Stimulated activated CD8-positive, alpha-beta memory T cell treated with anti-CD3 and anti-CD28 coated beads, Interleukin-2, amount 100 ng/mL, for 48 hours (primary cell): ENCODE data around the gene PABPN1L.
A peak's percentile ranks its signal among the peaks of the same experiment; 100 is the strongest.

ENCODE experiments used
- DNase-seq, 2 donors: peaks; one replicate each; pipeline ENCODE4 v3.0.0-alpha.2; 2020; ENCODE audit warnings: low read depth in 2 of 2

Gene PABPN1L

DNA sequence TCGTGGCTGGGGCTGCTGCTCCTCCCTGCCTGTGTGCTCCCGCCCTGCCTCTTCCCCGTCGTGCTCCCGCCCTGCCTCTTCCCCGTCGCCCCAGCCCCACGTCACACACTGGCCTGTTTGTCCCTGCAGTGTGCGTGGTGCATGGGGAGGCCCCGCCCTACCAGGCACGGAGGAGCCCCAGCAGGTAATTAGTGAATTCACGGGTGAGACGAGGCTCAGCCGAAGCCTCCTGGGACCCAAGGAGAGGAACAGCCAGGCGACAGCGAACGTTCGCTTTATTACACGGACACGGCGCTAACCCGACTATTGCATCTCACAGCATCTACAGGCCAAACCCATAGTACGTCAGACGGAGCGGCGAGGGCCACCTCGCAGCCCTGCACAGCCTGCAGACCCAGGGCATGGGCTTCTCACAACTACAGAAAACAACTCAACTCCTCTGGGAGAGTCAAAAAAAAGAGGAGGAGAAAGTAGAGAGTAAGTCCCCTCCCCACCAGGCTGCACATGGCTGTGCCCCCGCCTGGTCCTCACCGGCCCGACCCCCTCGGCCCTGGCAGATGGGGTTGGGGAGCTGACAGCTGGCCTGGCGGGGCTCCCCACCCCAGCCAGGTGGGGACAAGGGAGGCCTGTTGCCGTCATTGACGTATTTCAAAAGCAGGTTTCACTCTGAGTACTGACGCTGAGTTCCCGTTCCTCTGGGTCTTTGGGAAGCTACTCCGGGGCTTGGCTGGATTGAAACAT is 4.3 kb upstream of the PABPN1L start:
- DNase-seq: no peak

DNA sequence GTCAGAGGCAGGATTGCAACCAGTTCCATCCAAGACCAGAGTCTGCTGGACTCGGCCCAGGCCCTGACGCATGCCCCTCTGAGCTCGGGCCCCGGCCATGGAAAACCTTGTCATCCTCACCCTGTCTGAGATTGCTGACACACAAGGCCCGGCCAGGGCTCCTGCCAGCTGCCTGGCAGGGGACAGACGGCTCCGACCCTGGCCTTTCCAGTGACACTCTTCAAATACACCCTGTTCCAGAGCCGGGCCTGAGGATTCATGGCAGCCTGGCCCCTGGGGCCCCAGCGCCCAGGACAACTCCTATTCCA is 3.2 kb upstream of the PABPN1L start:
- no peak for DNase-seq

DNA sequence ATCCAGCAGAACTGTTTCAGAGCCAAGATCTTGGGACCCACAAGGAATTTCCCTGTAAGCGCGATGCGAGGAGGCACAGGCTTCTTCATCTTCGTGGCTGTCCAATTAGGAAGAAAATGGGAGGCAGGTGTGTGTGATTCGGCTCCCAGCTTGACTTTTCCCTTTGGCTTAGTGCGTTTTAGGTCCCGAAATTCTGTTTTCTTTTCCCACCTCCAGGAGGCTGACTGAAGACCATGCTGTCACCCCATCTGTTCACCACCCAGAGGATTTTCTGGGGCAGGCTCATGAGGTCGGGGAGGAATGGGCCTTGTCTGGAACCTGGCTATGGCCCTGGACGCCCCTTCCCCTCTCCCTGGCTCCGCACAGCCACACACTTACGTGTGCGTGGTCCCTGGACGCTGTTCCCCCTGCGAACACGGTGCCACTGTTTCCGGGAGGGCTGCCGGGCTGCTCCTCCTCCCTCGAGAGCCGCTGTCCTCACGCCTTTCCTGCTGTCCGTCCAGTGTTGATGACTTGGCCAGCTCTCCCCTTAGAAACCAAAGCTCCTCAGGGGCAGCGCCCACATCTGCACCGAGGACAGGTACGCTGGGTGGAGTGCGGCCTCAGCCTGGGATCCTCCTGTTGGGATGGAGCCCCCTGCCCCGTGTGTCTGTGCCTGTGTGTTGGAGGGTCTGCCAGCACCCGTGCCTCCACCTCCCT is 2.7 kb upstream of the PABPN1L start:
- no peak for DNase-seq

DNA sequence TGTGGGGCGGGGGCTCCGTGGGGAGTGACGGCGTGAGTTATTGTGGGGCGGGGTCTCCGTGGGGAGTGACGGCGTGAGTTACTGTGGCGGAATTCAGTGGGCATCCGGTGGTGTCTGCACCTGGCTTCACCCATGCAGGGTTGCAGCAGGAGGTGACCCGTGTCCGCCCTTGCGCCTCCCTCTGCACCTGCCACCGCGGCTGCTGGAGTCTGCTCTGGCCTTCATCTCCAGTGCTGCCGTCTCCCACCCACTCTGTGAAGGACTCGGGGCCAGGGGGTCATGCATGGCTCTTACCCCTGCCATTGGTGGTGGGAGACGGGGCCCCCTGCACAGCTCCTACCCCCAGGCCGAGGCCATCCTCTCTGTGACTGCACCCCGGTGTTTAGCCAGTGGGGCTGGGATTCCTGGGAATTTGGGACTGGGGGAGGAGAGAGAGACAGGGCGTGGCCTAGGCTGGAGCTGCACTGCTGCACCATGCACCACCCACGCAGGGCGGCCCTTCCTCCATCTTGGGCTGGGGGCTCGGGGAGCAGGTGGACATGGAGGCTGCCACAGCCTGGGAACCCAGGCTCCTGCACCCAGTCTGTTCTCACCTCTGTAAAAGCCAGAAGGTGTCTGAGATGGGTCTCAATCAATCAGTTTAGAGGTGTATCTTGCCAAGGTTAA is 1.3 kb upstream of the PABPN1L start:
- DNase-seq: no peak

DNA sequence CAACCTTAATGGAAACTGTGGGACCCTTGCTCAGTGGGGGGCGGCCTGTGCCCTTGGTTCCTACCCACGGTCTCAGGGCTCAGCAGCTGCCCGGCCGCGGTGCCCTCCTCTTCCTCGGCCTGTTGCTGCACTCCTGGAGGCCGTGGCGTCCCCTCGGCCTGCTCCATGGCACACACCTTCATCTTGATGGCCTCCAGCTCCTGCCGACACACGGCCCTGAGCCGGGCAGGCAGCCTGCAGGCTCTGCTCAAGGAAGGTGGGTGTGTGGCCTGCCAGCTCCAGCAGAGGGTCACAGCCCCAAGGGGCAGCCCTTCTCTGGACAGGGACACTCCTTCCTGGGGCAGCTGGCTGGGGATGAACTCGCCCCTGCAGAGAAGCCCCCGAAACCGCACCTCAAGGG is 718 bp downstream of the PABPN1L start:
- no peak for DNase-seq

DNA sequence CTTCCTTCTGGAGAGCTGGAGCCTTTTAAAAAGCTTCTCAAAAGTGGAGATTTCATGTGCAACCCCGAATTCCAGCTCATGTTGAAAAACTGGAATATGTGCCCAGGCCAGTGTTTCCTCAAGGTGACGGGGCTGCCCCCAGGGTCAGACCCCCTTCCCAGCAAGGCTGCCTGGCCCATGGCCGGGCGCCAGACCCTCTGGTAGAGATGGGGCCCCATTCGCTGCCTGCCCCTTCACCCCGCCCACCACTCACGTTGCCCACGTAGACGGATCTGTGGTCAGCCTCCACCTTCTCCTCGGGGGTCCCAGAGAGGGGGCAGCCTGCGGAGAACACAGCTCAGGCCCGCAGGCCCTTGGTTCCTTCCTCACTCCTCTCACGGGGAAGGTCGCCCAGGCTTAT is 1.1 kb downstream of the PABPN1L start:
- DNase-seq: no peak

DNA sequence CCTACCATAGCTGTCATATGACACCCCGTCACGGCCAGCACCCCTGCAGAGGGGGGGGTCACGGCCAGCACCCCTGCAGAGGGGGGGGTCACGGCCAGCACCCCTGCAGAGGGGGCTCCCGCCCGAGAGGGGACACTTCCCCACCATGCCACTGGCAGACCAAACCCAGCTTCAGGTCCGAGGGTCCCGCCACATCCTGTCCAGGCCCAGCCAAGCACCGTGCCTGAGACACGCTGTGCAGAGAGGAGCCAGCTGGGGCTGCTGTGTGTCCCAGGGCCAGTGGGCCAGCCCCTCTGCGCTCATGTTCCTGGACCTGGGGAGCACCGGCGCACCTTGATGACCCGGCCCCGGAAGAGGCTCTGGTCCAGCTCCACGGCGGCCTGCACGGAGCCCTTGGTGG is 1.9 kb downstream of the PABPN1L start:
- DNase-seq: no peak

DNA sequence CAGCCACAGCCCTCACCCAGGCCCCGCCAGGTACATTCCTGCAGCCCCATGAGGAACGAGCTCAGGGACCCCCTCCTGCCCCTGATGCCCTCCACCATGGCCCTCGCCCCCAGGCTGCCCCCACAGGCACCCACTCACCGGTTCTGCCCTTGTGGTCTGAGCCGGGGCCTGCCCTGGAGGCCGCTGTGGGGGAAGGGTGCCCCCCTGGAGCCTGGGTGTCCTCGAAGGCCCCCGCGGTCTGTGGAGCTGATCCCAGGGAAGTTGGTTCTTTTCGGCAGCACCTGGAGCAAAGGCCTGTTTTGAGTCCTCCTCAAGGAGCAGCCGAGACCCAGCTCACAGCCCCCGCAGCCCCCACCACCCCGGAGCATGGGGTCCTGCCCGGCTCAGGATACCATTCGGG is 2.4 kb downstream of the PABPN1L start:
- no peak for DNase-seq

DNA sequence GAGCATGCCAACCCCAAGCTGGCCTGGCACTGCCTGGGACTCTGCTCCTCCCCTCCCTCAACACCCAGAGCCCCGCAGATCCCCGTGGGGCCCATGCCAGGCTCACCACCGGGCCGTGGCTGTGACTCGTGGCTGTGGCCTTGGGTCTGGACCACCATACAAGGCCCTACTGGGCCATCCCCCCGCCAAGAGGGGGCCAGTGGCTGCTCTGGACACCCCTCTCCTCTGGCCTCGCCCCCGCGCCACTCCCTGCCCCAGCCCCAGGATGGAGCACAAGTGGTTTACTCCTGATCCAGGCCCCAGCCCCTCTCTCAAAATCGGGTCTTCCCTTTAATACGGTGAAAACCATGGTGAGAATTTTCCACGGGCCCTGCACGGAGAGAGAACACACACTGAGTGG is 3.0 kb downstream of the PABPN1L start:
- no peak for DNase-seq

DNA sequence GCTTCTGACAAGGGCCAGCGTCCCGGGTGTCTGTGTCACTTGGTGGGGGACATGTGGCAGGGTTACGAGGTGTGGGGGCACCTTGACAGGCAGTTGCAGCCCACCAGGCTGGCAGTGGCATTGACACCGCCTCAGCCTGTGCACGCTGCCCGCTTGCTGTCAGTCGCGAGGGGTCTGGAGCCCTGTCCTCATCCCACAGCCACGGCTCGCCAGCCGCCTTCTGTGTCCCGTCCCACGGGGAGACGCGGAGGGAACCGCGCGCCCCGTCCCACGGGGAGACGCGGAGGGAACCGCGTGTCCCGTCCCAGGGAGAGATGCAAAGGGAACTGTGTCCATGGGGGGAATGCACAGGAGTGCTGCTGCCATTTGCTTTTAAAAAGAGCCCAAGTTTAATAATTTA is 3.5 kb downstream of the PABPN1L start:
- no peak for DNase-seq

DNA sequence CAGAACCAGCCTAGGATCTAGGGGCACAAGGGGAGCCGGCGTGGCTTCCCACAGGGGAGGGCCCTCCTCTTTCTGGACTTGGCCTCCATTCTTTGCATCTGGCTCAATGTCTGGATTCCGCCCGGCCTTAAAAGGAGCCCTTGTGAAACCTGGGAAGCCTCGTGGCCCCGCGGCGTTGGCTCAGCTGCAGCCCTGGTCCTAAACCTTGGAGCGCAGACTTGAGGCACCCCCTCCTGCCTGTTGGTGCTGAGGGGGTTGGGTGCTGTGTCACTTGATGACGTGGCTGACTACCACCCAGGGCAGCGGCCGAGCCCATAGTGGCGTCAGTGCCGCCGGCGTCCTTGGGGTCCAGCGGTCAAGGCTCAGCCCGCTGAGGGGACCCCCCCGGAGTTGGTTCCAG is 5.1 kb downstream of the PABPN1L start:
- DNase-seq: no peak

DNA sequence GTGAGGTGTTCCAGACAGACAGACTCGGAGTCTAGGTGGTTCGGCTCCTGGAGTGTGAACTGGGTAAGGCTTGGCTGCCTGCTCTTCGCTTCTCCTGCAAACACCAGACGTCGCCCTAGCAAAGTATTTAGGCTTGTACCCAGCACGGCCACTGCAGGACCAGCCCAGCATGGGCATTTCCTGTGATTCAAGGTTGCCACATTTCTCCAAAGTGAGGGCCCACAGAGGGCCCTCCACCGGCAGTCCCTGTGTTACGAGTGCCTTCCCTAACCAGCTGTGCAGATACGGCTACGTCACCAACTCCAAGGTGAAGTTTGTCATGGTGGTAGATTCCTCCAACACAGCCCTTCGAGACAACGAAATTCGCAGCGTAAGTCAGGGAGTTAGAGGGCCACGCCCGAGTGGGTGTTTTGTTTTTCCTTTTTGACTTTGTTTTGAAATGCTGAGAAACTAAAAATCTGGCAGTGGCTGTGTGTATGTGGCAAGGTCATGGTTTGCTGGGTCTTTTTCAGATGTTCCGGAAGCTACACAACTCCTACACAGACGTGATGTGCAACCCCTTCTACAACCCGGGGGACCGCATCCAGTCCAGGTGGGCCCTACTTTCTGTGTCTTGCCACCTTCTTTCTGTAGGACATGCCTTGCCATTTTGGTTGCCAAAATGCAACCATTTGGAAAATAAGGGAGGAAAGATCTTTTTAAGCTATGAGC is 6.9 kb downstream of the PABPN1L start:
- DNase-seq: no peak

DNA sequence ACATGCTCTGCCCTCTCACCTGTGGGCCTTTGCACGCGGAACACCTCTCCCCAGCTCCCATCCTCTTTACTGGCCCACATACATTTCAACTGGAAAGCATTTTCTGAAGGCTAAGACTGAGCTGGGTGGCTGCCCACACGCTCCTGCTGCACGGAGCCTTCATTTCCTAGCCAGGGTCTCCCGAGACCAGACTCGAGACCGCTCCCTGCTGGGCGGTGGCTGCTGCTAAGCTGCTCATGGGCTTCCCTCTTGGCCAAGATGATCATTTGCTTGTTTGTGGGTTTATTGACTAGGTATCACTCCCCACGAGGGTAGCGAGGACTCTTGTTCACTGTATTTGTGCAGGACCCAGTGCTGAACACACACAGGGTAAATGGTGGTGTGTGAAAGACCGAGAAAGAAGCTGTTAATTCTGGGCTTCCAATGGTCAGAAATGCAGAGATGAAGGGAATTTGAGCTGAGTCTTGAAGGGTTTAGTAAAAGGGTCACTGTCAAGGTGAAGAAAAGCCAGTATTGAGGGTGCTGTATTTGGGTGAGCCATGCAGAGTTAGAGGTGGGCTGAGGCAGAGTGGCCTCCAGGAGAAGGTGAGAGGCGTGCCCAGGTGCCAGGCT is 8.6 kb downstream of the PABPN1L start:
- peak; percentile 59 to 62 for DNase-seq

DNA sequence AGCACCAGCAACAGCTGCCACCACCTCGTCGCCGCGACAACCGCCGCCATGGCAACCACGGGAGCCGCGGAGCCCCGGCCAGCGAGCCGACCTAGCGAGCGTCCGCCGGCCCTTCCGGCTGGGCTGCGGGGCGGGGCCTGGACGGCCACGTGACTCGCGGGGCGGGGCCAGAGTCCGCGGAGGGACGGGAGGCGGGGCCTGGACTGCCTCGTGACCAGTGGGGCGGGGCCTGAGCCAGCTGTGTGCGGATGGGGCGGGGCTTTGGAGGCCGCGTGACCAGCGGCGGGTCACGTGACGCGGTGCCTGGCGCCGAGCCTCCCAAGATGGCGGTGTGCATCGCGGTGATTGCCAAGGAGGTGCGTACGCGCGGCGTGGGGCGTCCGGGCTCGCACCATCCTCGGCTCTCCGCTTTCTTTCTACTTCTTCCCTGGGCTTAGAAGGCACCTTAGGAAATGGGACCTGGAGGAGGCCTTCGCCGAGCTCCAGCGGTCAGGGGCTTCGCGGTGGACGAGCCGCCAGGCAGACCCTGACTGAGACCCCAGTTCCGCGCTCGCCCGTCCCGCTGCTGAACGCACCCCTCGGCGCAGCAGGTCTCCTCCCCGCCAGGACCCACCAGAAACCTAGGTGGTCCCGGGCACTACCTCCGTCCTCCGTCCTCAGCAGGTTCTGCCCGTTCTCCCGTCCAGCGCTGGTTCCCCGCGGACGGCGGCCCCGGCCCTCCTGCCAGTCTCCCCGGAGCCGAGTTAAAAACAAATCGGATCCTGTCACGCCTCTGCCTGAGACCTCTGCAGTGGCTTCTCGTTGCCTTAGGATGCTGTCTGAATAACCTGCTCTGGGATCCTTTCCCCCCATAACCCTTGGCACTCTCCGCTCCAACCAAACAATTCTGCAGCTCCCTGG is 9.4 kb downstream of the PABPN1L start, which contains the start of the genes GALNS and TRAPPC2L:
Gene GALNS, minus strand, starts transcription at position 120 of the 900 bp plus-strand sequence. Its CDS starts 70 bp downstream, at position 50.
Gene TRAPPC2L, plus strand, starts transcription at position 300 of the 900 bp plus-strand sequence. Its CDS starts 24 bp downstream, at position 324.
- DNase-seq: peak; percentile 100

DNA sequence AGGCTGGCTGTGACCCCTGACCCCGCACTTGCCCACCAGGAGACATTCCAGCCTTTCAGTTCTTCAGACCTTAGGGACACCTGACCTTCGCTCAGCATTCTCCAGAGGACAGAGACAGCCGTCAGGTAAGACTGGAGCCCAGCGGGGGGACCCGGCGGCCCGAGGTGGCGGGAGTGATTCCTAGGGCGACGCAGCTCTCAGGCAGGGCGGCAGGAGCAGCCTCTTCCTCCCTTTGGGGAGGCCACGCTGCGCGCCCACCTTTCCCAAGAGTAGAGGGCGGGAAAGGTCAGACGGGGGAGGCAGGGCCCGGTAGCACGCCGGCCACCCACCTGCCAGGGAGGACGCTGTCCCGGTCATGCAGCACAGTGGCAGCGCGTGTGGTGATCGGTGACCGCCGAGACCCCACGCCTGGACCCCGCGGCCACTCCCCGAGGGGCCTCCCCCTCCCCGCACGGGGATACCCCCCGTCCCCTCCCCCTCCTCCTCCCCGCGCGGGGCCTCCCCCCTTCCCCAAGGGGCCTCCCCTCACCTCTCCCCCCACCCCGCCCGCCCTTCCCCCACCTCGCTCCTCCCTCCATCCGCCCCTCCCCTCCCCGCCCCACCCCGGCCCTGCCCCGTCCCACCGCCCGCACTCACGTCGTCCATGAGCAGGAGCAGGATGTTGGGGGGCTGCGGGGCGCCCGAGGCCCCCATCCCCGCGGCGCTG is 10.2 kb downstream of the PABPN1L start:
- no peak for DNase-seq

DNA sequence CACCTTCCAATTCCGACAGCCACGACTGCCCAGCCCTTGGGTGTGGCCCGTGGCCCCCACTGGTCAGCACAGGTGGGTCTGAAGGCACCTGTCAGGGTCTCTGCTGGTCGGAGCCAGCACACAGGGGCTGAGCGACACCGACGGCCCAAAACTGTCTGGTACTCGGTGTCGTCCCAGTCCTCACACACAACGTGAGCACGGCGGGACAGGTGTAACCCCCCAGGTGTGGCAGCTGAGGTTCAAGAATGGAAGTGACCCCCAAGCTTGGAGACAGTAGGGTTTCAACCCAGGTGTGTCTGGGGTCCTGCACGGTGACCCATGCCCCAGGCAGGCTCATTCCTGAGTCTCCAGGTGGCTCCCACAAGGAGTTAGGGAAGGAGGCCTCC is 10.7 kb downstream of the PABPN1L start:
- DNase-seq: no peak

DNA sequence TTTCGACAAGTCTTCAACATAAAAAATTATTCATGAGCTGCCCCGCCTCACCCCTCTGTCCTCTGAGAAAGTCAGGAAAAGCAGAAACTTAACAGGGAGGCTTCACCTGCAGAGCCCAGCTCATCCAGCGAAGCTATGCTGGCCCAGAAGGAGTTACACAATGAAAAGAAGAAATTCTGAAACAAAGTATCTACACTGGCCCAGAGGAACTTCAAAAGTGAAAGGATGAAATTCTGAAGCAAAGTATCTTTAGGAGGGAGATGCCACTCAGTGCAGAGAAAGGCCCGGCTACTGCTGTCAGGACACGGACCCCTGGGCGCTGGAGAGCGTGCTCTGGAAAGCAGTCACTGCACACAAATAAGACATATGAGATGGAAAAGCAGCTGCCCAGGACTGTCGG is 11.3 kb downstream of the PABPN1L start:
- no peak for DNase-seq

DNA sequence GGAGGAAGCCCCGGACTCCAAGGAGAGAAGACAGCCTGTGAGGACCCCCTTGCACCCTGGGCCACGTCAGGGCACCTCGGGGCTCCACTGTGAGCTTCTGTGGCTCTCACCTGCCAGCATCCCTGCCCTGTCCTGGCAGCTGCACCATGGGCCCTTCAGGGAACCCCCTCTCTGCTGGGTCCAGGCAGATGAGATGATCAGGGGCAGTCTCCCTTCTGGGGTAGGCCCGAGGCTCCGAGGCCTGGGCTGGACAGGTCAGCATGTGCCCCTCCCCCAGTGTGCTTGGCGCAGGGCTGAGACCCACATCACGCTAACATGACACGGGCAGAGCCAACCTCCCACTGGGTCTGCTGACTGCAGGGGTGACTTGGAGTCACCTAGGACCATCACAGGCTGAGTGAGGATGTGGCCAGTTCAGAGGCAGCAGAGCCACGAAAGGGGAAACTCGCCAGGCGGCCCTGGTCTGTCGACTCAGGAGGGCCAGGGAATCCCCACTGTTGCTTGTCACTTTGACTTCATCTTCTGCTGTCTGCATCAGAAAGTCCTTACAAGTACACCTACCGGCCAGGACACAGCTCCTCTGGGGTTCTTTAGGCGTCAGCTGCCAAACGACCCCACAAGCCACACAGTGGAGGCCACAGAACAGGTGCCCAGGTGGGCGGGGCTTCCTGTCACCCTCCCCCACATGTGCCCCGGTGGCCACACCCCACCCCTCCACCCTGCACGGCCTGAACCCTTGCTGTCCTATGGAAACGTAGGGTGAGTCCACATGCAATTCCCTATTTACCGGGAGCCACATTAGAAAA is 12.0 kb downstream of the PABPN1L start:
- DNase-seq: peak in 1 of 2 donors; percentile 19

DNA sequence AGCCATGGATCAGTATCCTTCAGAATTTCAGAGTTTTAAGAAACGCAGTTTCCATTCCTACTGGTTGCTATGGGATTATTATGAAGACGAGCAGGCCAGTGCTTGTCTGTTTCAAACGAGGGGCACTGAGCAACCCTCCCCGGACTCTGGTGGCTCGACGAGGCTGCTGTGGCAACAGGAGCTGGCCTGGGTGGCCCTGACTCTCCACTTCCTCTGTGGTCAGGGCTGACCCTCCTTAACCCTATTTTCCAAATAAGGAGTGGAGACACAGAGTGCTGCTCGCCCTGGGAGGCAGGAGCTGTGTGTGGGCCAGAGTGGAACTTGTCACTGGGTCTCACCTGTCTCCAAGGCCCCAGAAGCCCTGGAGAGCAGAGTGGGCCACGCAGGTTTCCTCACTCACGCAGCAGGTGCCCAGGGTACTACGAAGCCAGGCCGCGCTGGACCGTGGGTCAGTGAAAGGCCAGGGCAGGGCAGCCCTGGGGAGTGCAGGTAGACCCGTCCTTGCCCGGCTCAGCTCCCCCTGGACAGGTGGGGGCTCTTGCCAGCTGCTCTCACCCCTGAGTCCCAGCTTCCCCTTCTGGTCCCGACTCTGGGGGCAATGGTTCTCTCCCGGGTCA is 13.0 kb downstream of the PABPN1L start:
- DNase-seq: no peak
